Stomach (tissue), 4 donors: ENCODE data around the gene PRL.

Experiments used
- EP300 ChIP-seq: sonication (generic); formaldehyde crosslinking; IDR thresholded peaks from one replicate; pipeline ENCODE4 v1.6.1; 2017; ENCODE audit warnings: antibody characterized with exemption
- POLR2A ChIP-seq, 4 donors: fragments of 450-650 bp; IDR thresholded peaks; one replicate each; pipeline ENCODE4 v1.6.1; 2016; ENCODE audit warnings: antibody characterized with exemption in 4 of 4, control low read depth in 2 of 4, mild to moderate bottlenecking in 1 of 4, moderate library complexity in 1 of 4
- TF ChIP-seq, protein P1 (sequence below), 7 experiments: fragments of 450-650 bp in 4 of 7; fragments of 200-600 bp in 3 of 7; sonication (generic) in 3 of 7; IDR thresholded peaks; one replicate each; pipeline ENCODE4 v1.5.1; 2016 to 2019; ENCODE audit warnings: antibody characterized with exemption in 7 of 7, control low read depth in 2 of 7, mild to moderate bottlenecking in 1 of 7

DNA sequence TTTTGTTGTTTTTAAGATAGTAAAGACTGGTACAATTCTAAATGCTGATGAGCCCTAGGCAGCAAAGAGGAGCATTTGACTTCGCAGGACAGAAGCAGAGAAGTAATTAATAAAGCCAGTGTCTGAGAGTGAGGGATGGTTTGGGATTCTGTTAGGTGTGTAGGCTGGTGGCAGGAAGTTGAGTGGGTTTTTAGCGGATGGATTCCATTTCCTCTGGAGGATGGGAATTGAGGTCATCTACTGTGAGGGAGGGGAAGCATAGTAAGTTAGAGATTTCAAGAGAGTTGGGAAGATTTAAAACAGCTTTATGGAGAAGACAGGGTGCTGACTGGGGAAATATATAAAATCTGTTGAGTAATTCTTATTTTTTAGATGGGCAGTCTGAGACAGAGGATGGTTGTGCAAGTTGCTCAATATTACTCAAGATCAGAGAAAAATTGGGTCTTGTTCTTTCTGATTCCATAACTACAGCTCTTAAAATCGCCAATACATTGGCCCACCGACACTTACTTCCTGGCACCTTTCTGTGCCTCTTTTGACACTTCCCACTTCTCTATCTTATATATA, 48.8 kb downstream of the PRL start:
- TF ChIP-seq POLR2A (IDR thresholded peaks at IDR 0.05) (no peak), EP300 (no peak)
- TF ChIP-seq, protein P1, sequence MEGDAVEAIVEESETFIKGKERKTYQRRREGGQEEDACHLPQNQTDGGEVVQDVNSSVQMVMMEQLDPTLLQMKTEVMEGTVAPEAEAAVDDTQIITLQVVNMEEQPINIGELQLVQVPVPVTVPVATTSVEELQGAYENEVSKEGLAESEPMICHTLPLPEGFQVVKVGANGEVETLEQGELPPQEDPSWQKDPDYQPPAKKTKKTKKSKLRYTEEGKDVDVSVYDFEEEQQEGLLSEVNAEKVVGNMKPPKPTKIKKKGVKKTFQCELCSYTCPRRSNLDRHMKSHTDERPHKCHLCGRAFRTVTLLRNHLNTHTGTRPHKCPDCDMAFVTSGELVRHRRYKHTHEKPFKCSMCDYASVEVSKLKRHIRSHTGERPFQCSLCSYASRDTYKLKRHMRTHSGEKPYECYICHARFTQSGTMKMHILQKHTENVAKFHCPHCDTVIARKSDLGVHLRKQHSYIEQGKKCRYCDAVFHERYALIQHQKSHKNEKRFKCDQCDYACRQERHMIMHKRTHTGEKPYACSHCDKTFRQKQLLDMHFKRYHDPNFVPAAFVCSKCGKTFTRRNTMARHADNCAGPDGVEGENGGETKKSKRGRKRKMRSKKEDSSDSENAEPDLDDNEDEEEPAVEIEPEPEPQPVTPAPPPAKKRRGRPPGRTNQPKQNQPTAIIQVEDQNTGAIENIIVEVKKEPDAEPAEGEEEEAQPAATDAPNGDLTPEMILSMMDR (IDR thresholded peaks at IDR 0.05) = no peak
